HEK293 (cell line): ENCODE results near the gene STXBP4.

Source experiments
- CTCF ChIA-PET: fragments of 350-600 bp; formaldehyde crosslinking; extraction: SDS; loops from one replicate; lab custom pipeline; 2021; ENCODE audit warnings: antibody characterized with exemption; lab: Yijun Ruan, JAX
- POLR2A ChIA-PET: fragments of 300-600 bp; formaldehyde crosslinking; extraction: SDS; loops from one replicate; lab custom pipeline; 2020; ENCODE audit warnings: antibody characterized with exemption, inconsistent platforms; lab: Yijun Ruan, JAX
- H3K27ac ChIP-seq: fragments of 200-500 bp; sonication (Bioruptor generic); 2 replicates; pipeline ENCODE4 v1.5.1; 2014; ENCODE audit warnings: low read depth, low read length, control low read depth, inconsistent platforms; ENCODE audit errors: extremely low read depth
- H3K36me3 ChIP-seq, 2 experiments: fragments of 200-500 bp in 1 of 2; sonication (Bioruptor generic) in 1 of 2; 1 replicate in 1 of 2; 2 replicates in 1 of 2; pipeline ENCODE4 v1.5.1; 2014 to 2017; ENCODE audit warnings: inconsistent platforms in 2 of 2, low read length in 2 of 2; ENCODE audit not compliant: control insufficient read depth in 2 of 2, insufficient read depth in 1 of 2
- H3K4me1 ChIP-seq: fragments of 200-500 bp; sonication (Bioruptor generic); 2 replicates; pipeline ENCODE4 v1.5.1; 2014; ENCODE audit warnings: mild to moderate bottlenecking, low read length, inconsistent platforms; ENCODE audit not compliant: control insufficient read depth, insufficient read depth
- H3K4me3 ChIP-seq: 2 replicates; pipeline ENCODE4 v1.5.1; 2011; ENCODE audit warnings: low read depth, mild to moderate bottlenecking, control low read depth, low read length, moderate library complexity
- H3K9me3 ChIP-seq: fragments of 200-500 bp; sonication (Bioruptor generic); 2 replicates; pipeline ENCODE4 v1.5.1; 2014; ENCODE audit warnings: low read depth, low read length, inconsistent platforms; ENCODE audit not compliant: control insufficient read depth, insufficient read depth
- GFI1B ChIP-seq: fragments of 450-650 bp; formaldehyde crosslinking; IDR thresholded peaks from 2 replicates; pipeline ENCODE4 v1.5.1; 2016; ENCODE audit warnings: missing biosample characterization, missing genetic modification characterization
- OVOL3 ChIP-seq: fragments of 450-650 bp; formaldehyde crosslinking; IDR thresholded peaks from 2 replicates; pipeline ENCODE4 v1.5.1; 2016; ENCODE audit warnings: missing biosample characterization, missing genetic modification characterization
- RBAK ChIP-seq: fragments of 450-650 bp; formaldehyde crosslinking; IDR thresholded peaks from 2 replicates; pipeline ENCODE4 v1.5.1; 2016; ENCODE audit warnings: missing biosample characterization, missing genetic modification characterization
- SALL2 ChIP-seq: fragments of 450-650 bp; formaldehyde crosslinking; IDR thresholded peaks from 2 replicates; pipeline ENCODE4 v1.5.0; 2017; ENCODE audit warnings: missing biosample characterization, mild to moderate bottlenecking, missing genetic modification characterization, borderline replicate concordance
- ZBTB17 ChIP-seq: fragments of 450-650 bp; formaldehyde crosslinking; IDR thresholded peaks from 2 replicates; pipeline ENCODE4 v1.5.1; 2016; ENCODE audit warnings: missing biosample characterization, missing genetic modification characterization
- ZBTB8A ChIP-seq: fragments of 450-650 bp; formaldehyde crosslinking; IDR thresholded peaks from 2 replicates; pipeline ENCODE4 v1.5.1; 2016; ENCODE audit warnings: missing biosample characterization, missing genetic modification characterization
- ZFP37 ChIP-seq: fragments of 450-650 bp; formaldehyde crosslinking; IDR thresholded peaks from 2 replicates; pipeline ENCODE4 v1.5.1; 2016; ENCODE audit warnings: missing biosample characterization, missing genetic modification characterization
- ZIC2 ChIP-seq: fragments of 450-650 bp; formaldehyde crosslinking; IDR thresholded peaks from 2 replicates; pipeline ENCODE4 v1.5.1; 2016; ENCODE audit warnings: missing biosample characterization, missing genetic modification characterization
- ZNF10 ChIP-seq: fragments of 450-650 bp; formaldehyde crosslinking; IDR thresholded peaks from 2 replicates; pipeline ENCODE4 v1.5.1; 2017; ENCODE audit warnings: missing biosample characterization, missing genetic modification characterization
- ZNF146 ChIP-seq: fragments of 450-650 bp; formaldehyde crosslinking; IDR thresholded peaks from 2 replicates; pipeline ENCODE4 v1.5.1; 2016; ENCODE audit warnings: missing biosample characterization, missing genetic modification characterization
- ZNF266 ChIP-seq: fragments of 450-650 bp; formaldehyde crosslinking; IDR thresholded peaks from 2 replicates; pipeline ENCODE4 v1.5.1; 2016; ENCODE audit warnings: missing biosample characterization, missing genetic modification characterization, low read depth
- ZNF416 ChIP-seq: fragments of 450-650 bp; formaldehyde crosslinking; IDR thresholded peaks from 2 replicates; pipeline ENCODE4 v1.5.1; 2016; ENCODE audit warnings: missing biosample characterization, missing genetic modification characterization
- ZNF530 ChIP-seq: fragments of 450-650 bp; formaldehyde crosslinking; IDR thresholded peaks from 2 replicates; pipeline ENCODE4 v1.5.1; 2016; ENCODE audit warnings: low read depth, missing biosample characterization, missing genetic modification characterization
- ZNF549 ChIP-seq: fragments of 450-650 bp; IDR thresholded peaks from 2 replicates; pipeline ENCODE4 v1.5.1; 2018; ENCODE audit warnings: missing biosample characterization, missing genetic modification characterization, mild to moderate bottlenecking, inconsistent platforms, moderate library complexity
- ZNF561 ChIP-seq: fragments of 450-650 bp; IDR thresholded peaks from 2 replicates; pipeline ENCODE4 v1.5.1; 2018; ENCODE audit warnings: missing biosample characterization, missing genetic modification characterization, borderline replicate concordance
- ZNF791 ChIP-seq: fragments of 450-650 bp; formaldehyde crosslinking; IDR thresholded peaks from 2 replicates; pipeline ENCODE4 v1.5.1; 2016; ENCODE audit warnings: missing biosample characterization, missing genetic modification characterization
- TF ChIP-seq, protein P1 (sequence below): fragments of 450-650 bp; formaldehyde crosslinking; IDR thresholded peaks from 2 replicates; pipeline ENCODE4 v1.5.1; 2016; ENCODE audit warnings: missing biosample characterization, missing genetic modification characterization
- TF ChIP-seq, protein P2 (sequence below): fragments of 450-650 bp; formaldehyde crosslinking; IDR thresholded peaks from 2 replicates; pipeline ENCODE4 v1.5.1; 2016; ENCODE audit warnings: missing biosample characterization, missing genetic modification characterization, borderline replicate concordance
- TF ChIP-seq, protein P3 (sequence below): fragments of 450-650 bp; formaldehyde crosslinking; IDR thresholded peaks from 2 replicates; pipeline ENCODE4 v1.5.1; 2016; ENCODE audit warnings: missing biosample characterization, missing genetic modification characterization
- TF ChIP-seq, protein P4 (sequence below): fragments of 450-650 bp; formaldehyde crosslinking; IDR thresholded peaks from 2 replicates; pipeline ENCODE4 v1.5.1; 2016; ENCODE audit warnings: missing biosample characterization, missing genetic modification characterization
- TF ChIP-seq, protein P5 (sequence below): fragments of 450-650 bp; formaldehyde crosslinking; IDR thresholded peaks from 2 replicates; pipeline ENCODE4 v1.5.1; 2016; ENCODE audit warnings: missing biosample characterization, missing genetic modification characterization
- TF ChIP-seq, protein P6 (sequence below): fragments of 450-650 bp; formaldehyde crosslinking; IDR thresholded peaks from 2 replicates; pipeline ENCODE4 v1.5.1; 2016; ENCODE audit warnings: missing biosample characterization, missing genetic modification characterization
- TF ChIP-seq, protein P7 (sequence below): fragments of 450-650 bp; formaldehyde crosslinking; IDR thresholded peaks from 2 replicates; pipeline ENCODE4 v1.5.1; 2017; ENCODE audit warnings: missing biosample characterization, missing genetic modification characterization

Gene STXBP4

DNA sequence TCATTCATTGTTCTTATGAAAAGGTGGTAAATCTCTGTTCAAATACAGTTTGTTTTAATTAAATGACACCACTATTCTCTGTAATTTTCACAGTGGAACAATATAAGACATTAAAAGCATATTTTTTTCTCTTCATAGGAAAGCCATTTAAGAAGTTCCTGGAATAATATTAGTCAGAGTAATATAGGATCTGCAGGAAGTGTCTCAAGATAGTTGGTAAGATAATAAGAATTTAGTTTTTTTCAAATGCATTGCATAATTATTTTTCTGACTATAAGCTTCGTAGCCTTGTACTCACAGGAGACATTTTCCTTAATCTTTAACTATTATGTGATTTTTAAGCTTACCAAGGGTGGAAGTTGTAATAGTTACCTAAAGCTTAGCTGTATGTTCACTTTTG lies 16.9 kb downstream of the STXBP4 start (continued):
- TF ChIP-seq, protein P1, sequence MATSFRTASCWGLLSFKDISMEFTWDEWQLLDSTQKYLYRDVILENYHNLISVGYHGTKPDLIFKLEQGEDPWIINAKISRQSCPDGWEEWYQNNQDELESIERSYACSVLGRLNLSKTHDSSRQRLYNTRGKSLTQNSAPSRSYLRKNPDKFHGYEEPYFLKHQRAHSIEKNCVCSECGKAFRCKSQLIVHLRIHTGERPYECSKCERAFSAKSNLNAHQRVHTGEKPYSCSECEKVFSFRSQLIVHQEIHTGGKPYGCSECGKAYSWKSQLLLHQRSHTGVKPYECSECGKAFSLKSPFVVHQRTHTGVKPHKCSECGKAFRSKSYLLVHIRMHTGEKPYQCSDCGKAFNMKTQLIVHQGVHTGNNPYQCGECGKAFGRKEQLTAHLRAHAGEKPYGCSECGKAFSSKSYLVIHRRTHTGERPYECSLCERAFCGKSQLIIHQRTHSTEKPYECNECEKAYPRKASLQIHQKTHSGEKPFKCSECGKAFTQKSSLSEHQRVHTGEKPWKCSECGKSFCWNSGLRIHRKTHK (tag by site-specific recombination): no peak
- TF ChIP-seq ZIC2 (tag by site-specific recombination): no peak
- TF ChIP-seq ZBTB17 (tag by site-specific recombination): no peak
- no peak for TF ChIP-seq ZNF791 (tag by site-specific recombination)

DNA sequence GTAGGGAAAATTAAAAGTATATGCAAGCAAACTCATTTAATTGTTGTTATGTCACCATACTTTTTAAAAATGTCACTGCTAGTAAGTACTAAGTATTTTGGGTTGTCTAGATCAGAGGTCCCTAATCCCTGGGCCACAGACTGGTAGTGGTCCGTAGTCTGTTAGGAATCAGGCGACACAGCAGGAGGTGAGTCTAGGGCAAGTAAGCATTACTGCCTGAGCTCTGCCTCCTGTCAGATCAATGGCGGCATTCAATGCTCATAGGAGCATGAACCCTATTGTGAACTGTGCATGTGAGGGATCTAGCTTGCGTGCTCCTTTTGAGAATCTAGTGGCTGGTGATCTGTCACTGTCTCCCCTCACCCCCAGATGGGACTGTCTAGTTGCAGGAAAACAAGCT lies 21.6 kb downstream of the STXBP4 start:
- Histone ChIP-seq H3K4me1 (no peaks in the 10 kb centered on the region), H3K4me3 (no peak overlapping the region), H3K9me3 (no peaks in the 10 kb centered on the region)
- POLR2A ChIA-PET: no interaction called here
- TF ChIP-seq ZNF266 (tag by site-specific recombination) (no peak), ZNF530 (tag by site-specific recombination) (no peak), ZNF416 (tag by site-specific recombination) (no peak), ZNF146 (tag by site-specific recombination) (no peak), RBAK (tag by site-specific recombination) (no peak), ZNF549 (tag by site-specific recombination) (no peak), ZBTB8A (tag by site-specific recombination) (no peak), GFI1B (tag by site-specific recombination) (no peak), ZNF561 (tag by site-specific recombination) (no peak), SALL2 (tag by site-specific recombination) (no peak), OVOL3 (tag by site-specific recombination) (no peak), ZNF10 (no peak), ZFP37 (tag by site-specific recombination) (no peak)
- TF ChIP-seq, protein P2, sequence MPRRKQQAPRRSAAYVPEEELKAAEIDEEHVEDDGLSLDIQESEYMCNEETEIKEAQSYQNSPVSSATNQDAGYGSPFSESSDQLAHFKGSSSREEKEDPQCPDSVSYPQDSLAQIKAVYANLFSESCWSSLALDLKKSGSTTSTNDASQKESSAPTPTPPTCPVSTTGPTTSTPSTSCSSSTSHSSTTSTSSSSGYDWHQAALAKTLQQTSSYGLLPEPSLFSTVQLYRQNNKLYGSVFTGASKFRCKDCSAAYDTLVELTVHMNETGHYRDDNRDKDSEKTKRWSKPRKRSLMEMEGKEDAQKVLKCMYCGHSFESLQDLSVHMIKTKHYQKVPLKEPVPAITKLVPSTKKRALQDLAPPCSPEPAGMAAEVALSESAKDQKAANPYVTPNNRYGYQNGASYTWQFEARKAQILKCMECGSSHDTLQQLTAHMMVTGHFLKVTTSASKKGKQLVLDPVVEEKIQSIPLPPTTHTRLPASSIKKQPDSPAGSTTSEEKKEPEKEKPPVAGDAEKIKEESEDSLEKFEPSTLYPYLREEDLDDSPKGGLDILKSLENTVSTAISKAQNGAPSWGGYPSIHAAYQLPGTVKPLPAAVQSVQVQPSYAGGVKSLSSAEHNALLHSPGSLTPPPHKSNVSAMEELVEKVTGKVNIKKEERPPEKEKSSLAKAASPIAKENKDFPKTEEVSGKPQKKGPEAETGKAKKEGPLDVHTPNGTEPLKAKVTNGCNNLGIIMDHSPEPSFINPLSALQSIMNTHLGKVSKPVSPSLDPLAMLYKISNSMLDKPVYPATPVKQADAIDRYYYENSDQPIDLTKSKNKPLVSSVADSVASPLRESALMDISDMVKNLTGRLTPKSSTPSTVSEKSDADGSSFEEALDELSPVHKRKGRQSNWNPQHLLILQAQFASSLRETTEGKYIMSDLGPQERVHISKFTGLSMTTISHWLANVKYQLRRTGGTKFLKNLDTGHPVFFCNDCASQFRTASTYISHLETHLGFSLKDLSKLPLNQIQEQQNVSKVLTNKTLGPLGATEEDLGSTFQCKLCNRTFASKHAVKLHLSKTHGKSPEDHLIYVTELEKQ: no peak
- TF ChIP-seq, protein P3, sequence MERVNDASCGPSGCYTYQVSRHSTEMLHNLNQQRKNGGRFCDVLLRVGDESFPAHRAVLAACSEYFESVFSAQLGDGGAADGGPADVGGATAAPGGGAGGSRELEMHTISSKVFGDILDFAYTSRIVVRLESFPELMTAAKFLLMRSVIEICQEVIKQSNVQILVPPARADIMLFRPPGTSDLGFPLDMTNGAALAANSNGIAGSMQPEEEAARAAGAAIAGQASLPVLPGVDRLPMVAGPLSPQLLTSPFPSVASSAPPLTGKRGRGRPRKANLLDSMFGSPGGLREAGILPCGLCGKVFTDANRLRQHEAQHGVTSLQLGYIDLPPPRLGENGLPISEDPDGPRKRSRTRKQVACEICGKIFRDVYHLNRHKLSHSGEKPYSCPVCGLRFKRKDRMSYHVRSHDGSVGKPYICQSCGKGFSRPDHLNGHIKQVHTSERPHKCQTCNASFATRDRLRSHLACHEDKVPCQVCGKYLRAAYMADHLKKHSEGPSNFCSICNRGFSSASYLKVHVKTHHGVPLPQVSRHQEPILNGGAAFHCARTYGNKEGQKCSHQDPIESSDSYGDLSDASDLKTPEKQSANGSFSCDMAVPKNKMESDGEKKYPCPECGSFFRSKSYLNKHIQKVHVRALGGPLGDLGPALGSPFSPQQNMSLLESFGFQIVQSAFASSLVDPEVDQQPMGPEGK (tag by site-specific recombination): no peak
- TF ChIP-seq, protein P4, sequence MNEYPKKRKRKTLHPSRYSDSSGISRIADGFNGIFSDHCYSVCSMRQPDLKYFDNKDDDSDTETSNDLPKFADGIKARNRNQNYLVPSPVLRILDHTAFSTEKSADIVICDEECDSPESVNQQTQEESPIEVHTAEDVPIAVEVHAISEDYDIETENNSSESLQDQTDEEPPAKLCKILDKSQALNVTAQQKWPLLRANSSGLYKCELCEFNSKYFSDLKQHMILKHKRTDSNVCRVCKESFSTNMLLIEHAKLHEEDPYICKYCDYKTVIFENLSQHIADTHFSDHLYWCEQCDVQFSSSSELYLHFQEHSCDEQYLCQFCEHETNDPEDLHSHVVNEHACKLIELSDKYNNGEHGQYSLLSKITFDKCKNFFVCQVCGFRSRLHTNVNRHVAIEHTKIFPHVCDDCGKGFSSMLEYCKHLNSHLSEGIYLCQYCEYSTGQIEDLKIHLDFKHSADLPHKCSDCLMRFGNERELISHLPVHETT (tag by site-specific recombination): no peak
- TF ChIP-seq, protein P5, sequence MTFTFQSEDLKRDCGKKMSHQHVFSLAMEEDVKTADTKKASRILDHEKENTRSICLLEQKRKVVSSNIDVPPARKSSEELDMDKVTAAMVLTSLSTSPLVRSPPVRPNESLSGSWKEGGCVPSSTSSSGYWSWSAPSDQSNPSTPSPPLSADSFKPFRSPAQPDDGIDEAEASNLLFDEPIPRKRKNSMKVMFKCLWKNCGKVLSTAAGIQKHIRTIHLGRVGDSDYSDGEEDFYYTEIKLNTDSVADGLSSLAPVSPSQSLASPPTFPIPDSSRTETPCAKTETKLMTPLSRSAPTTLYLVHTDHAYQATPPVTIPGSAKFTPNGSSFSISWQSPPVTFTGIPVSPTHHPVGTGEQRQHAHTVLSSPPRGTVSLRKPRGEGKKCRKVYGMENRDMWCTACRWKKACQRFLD (tag by site-specific recombination): no peak
- TF ChIP-seq, protein P6, sequence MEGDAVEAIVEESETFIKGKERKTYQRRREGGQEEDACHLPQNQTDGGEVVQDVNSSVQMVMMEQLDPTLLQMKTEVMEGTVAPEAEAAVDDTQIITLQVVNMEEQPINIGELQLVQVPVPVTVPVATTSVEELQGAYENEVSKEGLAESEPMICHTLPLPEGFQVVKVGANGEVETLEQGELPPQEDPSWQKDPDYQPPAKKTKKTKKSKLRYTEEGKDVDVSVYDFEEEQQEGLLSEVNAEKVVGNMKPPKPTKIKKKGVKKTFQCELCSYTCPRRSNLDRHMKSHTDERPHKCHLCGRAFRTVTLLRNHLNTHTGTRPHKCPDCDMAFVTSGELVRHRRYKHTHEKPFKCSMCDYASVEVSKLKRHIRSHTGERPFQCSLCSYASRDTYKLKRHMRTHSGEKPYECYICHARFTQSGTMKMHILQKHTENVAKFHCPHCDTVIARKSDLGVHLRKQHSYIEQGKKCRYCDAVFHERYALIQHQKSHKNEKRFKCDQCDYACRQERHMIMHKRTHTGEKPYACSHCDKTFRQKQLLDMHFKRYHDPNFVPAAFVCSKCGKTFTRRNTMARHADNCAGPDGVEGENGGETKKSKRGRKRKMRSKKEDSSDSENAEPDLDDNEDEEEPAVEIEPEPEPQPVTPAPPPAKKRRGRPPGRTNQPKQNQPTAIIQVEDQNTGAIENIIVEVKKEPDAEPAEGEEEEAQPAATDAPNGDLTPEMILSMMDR: no peak
- TF ChIP-seq, protein P7, sequence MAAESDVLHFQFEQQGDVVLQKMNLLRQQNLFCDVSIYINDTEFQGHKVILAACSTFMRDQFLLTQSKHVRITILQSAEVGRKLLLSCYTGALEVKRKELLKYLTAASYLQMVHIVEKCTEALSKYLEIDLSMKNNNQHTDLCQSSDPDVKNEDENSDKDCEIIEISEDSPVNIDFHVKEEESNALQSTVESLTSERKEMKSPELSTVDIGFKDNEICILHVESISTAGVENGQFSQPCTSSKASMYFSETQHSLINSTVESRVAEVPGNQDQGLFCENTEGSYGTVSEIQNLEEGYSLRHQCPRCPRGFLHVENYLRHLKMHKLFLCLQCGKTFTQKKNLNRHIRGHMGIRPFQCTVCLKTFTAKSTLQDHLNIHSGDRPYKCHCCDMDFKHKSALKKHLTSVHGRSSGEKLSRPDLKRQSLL (tag by site-specific recombination): no peak
- TF ChIP-seq, all 188 proteins: peak for 0
- CTCF ChIA-PET: interaction anchor here (0.6 kb wide), 1 partner anchor 142 kb away, joined by 3 read pairs; no protein-coding TSS in a partner anchor
- Histone ChIP-seq H3K27ac (no peak overlapping the region), H3K36me3 (peaks cover 25 to 32% of the 10 kb centered on the region in 2 experiments)
